NCI-H748 treated with DMSO at 0.1 percent for 48 hours (cell line): ENCODE measurements around the gene COQ5.

Source experiments
- DNase-seq: peaks from one replicate; lab custom pipeline; 2025; lab: John Stamatoyannopoulos, UW

Gene COQ5

GRCh38 chr12:120483621-120484020 is 45.3 kb downstream of the COQ5 start:
- no peak for DNase-seq

- no peak for DNase-seq
Measured at GRCh38 chr12:120481022-120481767, 47.8 kb downstream of the COQ5 start.

GRCh38 chr12:120480211-120480610 is 48.7 kb downstream of the COQ5 start:
- DNase-seq: no peak

GRCh38 chr12:120479458-120479857 is 49.5 kb downstream of the COQ5 start:
- DNase-seq: no peak

- DNase-seq: no peak
Measured at GRCh38 chr12:120475643-120476042, 53.3 kb downstream of the COQ5 start.

GRCh38 chr12:120474616-120474960 is 54.4 kb downstream of the COQ5 start:
- no peak for DNase-seq

GRCh38 chr12:120473807-120474615 is 54.9 kb downstream of the COQ5 start:
- no peak for DNase-seq

GRCh38 chr12:120472521-120472920 is 56.4 kb downstream of the COQ5 start:
- DNase-seq: no peak

- no peak for DNase-seq
Measured at GRCh38 chr12:120470150-120470784, 58.7 kb downstream of the COQ5 start.

GRCh38 chr12:120469450-120470149 is 59.4 kb downstream of the COQ5 start, which contains the start of gene SRSF9:
Gene SRSF9 (minus strand): TSS chr12:120469748. CDS start chr12:120469609, 139 bp downstream.
- DNase-seq: peak; percentile 85

- no peak for DNase-seq
Measured at GRCh38 chr12:120468821-120469449, 60.0 kb downstream of the COQ5 start.

- peak; percentile 6 for DNase-seq
Measured at GRCh38 chr12:120468325-120468820, 60.6 kb downstream of the COQ5 start.

- DNase-seq: no peak
Measured at GRCh38 chr12:120467439-120467838, 61.5 kb downstream of the COQ5 start.

GRCh38 chr12:120466560-120467315 is 62.2 kb downstream of the COQ5 start:
- no peak for DNase-seq

- no peak for DNase-seq
Measured at GRCh38 chr12:120465756-120466155, 63.2 kb downstream of the COQ5 start.

GRCh38 chr12:120463712-120464111 is 65.2 kb downstream of the COQ5 start:
- no peak for DNase-seq

GRCh38 chr12:120462099-120462640 is 66.8 kb downstream of the COQ5 start:
- no peak for DNase-seq

GRCh38 chr12:120460157-120460556 is 68.8 kb downstream of the COQ5 start:
- DNase-seq: no peak

GRCh38 chr12:120457133-120457532 is 71.8 kb downstream of the COQ5 start:
- no peak for DNase-seq

- no peak for DNase-seq
Measured at GRCh38 chr12:120455302-120455701, 73.7 kb downstream of the COQ5 start.
